CD4-positive, CD25-positive, alpha-beta regulatory T cell (primary cell): Measurements from ENCODE around the gene ALDH1A1. TPM values are rescaled to one million over a fixed set of nuclear protein-coding genes. Genes with fewer than 3 reads are reported as not detected.

Experiments
- ATAC-seq, 2 donors: fragments of 150-1000 bp; cut with Tn5 transposase; one replicate each; pipeline ENCODE4 v1.10.0; 2021; ENCODE audit warnings: low read depth in 2 of 2, moderate number of reproducible peaks in 2 of 2, moderate library complexity in 1 of 2
- DNase-seq, 3 donors: peaks; one replicate each; pipeline versions ENCODE4 v3.0.0 to v3.0.0-alpha.2; 2012 to 2022; ENCODE audit warnings: mixed read lengths in 1 of 3
- H3K27ac ChIP-seq: one replicate; pipeline ENCODE4 v1.7.0; 2013; ENCODE audit warnings: mild to moderate bottlenecking, low read length; ENCODE audit not compliant: insufficient read depth, poor library complexity, severe bottlenecking
- H3K27me3 ChIP-seq: one replicate; pipeline ENCODE4 v1.7.0; 2013; ENCODE audit warnings: low read length; ENCODE audit not compliant: control insufficient read depth, insufficient read depth
- H3K36me3 ChIP-seq: one replicate; pipeline ENCODE4 v1.7.0; 2013; ENCODE audit warnings: mild to moderate bottlenecking, low read length, moderate library complexity; ENCODE audit not compliant: control insufficient read depth, insufficient read depth
- H3K4me1 ChIP-seq: 2 replicates; pipeline ENCODE4 v1.7.0; 2013; ENCODE audit warnings: mild to moderate bottlenecking, low read length; ENCODE audit not compliant: insufficient read depth, control insufficient read depth, poor library complexity, severe bottlenecking
- H3K4me3 ChIP-seq: one replicate; pipeline ENCODE4 v1.7.0; 2013; ENCODE audit warnings: low read depth, mild to moderate bottlenecking, low read length, moderate library complexity
- H3K9me3 ChIP-seq, 2 experiments: 1 replicate in 1 of 2; 2 replicates in 1 of 2; pipeline ENCODE4 v1.7.0; 2013; ENCODE audit warnings: low read length in 2 of 2, mild to moderate bottlenecking in 1 of 2, moderate library complexity in 1 of 2; ENCODE audit not compliant: control insufficient read depth in 2 of 2
- H3K27ac Mint-ChIP-seq, 3 donors: one replicate each; pipeline ENCODE4 v1.8.0; 2020 to 2022; ENCODE audit warnings: mild to moderate bottlenecking in 3 of 3, mixed read lengths in 3 of 3, moderate library complexity in 2 of 3
- H3K27me3 Mint-ChIP-seq: one replicate; pipeline ENCODE4 v1.8.0; 2022; ENCODE audit warnings: mild to moderate bottlenecking, mixed read lengths
- H3K36me3 Mint-ChIP-seq: one replicate; pipeline ENCODE4 v1.8.0; 2020; ENCODE audit warnings: mixed read lengths
- H3K4me1 Mint-ChIP-seq, 4 donors: one replicate each; pipeline ENCODE4 v1.8.0; 2020 to 2022; ENCODE audit warnings: mixed read lengths in 4 of 4, mild to moderate bottlenecking in 1 of 4
- H3K4me3 Mint-ChIP-seq, 4 donors: one replicate each; pipeline ENCODE4 v1.8.0; 2020 to 2022; ENCODE audit warnings: mild to moderate bottlenecking in 4 of 4, mixed read lengths in 4 of 4, moderate library complexity in 3 of 4
- H3K9me3 Mint-ChIP-seq, 7 donors: one replicate each; pipeline ENCODE4 v1.8.0; 2020 to 2022; ENCODE audit warnings: mixed read lengths in 7 of 7, mild to moderate bottlenecking in 3 of 7, moderate library complexity in 2 of 7
- polyA plus RNA-seq, 4 donors: library from polyadenylated mRNA; unstranded; fragments of 300-500 nt; fragmentation: Illumina TruSeq; gene quantifications; one replicate each; pipeline ENCODE4 v1.2.3, GENCODE V29; 2021
- total RNA-seq: library from RNA; stranded (reverse); gene quantifications from one replicate; pipeline ENCODE4 v1.2.3, GENCODE V29; 2022

Gene ALDH1A1
- total and polyA plus RNA-seq, 5 donors from 2014 or later: 0.10 to 1.0 TPM; not detected in 3

GRCh38 chr9:72921888-72922654 lies 30.8 kb downstream of the ALDH1A1 start:
- Histone ChIP-seq H3K27me3 (no peaks in the 10 kb centered on the region), H3K4me3 (no peak overlapping the region), H3K4me1 (no peaks in the 10 kb centered on the region), H3K36me3 (no peaks in the 10 kb centered on the region), H3K9me3 (no peaks in the 10 kb centered on the region), H3K27ac (no peak overlapping the region)
- no peaks in the 10 kb centered on the region for H3K27me3 Mint-ChIP-seq
- H3K27ac Mint-ChIP-seq: no peak overlapping the region
- no peaks in the 10 kb centered on the region for H3K36me3 Mint-ChIP-seq
- no peak for ATAC-seq
- H3K4me1 Mint-ChIP-seq: no peaks in the 10 kb centered on the region
- H3K4me3 Mint-ChIP-seq: no peak overlapping the region
- H3K9me3 Mint-ChIP-seq: peaks cover 0 to 3% (median 0%) of the 10 kb centered on the region in 7 donors
- DNase-seq: no peak

DNA sequence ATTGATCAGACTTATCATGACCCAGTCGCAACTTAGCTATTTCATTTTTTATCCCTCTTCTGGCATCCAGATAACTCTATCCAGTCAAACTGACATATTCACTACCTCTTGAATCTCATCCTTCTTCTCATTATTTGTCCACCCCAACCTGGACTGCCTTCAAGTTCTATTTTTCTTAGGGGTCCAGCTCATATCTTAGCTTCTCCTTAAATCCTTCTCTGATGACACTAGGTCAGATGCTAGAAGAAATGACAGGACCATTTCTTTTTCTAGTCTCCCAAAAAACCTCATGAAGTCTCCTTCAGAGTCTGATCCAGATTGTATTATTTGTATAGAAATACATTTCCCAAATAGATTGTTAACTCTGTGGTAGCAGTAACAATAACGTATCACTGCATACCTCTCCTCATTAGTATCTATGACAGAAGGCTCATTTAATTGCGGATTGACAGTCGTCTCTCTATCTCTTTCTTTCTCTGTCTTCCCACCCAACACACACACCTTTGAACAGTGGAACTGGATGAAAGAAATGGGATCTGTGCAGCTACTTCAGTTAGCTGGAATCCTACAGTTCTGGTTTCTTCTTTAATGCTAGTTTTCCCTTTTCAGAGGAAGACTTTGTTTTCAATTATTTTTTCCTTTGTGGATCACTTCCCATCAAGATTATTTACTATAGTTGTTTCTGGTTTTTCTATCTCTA lies 33.5 kb downstream of the ALDH1A1 start:
- H3K9me3 Mint-ChIP-seq: peaks cover 0 to 6% (median 0%) of the 10 kb centered on the region in 7 donors
- no peaks in the 10 kb centered on the region for H3K36me3 Mint-ChIP-seq
- no peak overlapping the region for H3K4me3 Mint-ChIP-seq
- no peak for DNase-seq
- Histone ChIP-seq H3K4me1 (no peaks in the 10 kb centered on the region), H3K9me3 (no peaks in the 10 kb centered on the region), H3K27ac (no peak overlapping the region), H3K4me3 (no peak overlapping the region), H3K36me3 (no peaks in the 10 kb centered on the region), H3K27me3 (no peaks in the 10 kb centered on the region)
- H3K27ac Mint-ChIP-seq: no peak overlapping the region
- no peak for ATAC-seq
- peaks cover 5% of the 10 kb centered on the region for H3K27me3 Mint-ChIP-seq
- no peaks in the 10 kb centered on the region for H3K4me1 Mint-ChIP-seq

DNA sequence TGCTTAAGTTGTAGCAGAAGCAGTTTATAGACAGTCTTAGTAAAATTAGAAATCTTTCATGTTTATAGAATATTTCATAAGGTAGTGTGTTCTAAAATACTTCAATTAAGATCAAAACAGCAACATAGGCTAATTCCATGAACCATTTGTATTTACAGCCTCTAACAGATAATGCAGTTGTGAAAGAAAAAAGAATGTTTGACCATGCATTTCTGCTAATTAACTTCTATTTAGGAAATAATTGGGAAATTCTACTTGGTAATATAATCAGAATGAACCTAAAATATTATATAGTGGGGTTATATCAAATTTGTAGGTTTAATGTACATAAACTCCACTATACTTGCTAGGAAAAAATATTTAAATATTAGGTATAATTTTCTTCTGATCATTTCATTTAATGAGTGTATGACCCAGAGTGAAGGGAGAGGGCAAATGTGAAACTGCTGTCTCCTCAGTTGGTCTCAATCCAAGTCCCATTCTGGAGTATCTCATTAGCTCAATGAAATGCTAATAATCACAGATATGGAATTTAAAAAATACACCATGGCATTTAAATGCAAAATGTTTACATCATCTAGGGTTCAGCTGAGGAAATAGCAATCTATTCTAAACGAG lies 34.9 kb downstream of the ALDH1A1 start:
- no peak overlapping the region for H3K27ac ChIP-seq
- H3K4me3 ChIP-seq: no peak overlapping the region
- ATAC-seq (no peak), DNase-seq (no peak)
- Mint-ChIP-seq H3K9me3 (peaks cover 0 to 6% (median 0%) of the 10 kb centered on the region in 7 donors), H3K4me1 (no peaks in the 10 kb centered on the region), H3K4me3 (no peak overlapping the region), H3K36me3 (no peaks in the 10 kb centered on the region), H3K27ac (no peak overlapping the region), H3K27me3 (peaks cover 5% of the 10 kb centered on the region)
- H3K9me3 ChIP-seq: no peaks in the 10 kb centered on the region
- H3K36me3 ChIP-seq: no peaks in the 10 kb centered on the region
- H3K27me3 ChIP-seq: no peaks in the 10 kb centered on the region
- no peaks in the 10 kb centered on the region for H3K4me1 ChIP-seq

DNA sequence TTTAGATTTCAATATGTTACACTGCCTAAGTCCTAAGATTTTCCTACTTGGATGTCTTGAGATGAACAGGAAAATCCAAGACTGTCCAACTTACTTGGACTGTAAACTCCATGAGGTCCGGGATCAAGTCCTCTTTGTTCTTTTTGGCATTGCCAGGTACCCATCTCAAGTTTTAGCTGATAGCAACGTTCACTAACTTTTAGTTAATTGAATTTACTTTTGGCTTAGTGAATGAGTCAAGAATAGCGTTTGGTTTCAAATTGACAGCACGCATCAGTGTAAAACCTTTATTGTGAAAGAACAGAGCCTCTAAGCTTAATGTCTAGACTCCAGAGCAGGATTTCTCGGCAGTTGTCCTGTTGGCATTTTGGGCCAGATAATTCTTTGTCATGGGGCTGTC lies 37.2 kb downstream of the ALDH1A1 start:
- ATAC-seq (no peak), DNase-seq (no peak)
- no peaks in the 10 kb centered on the region for H3K36me3 Mint-ChIP-seq
- Histone ChIP-seq H3K4me1 (no peaks in the 10 kb centered on the region), H3K27ac (no peak overlapping the region), H3K9me3 (no peaks in the 10 kb centered on the region), H3K36me3 (no peaks in the 10 kb centered on the region), H3K4me3 (no peak overlapping the region), H3K27me3 (no peaks in the 10 kb centered on the region)
- no peak overlapping the region for H3K4me3 Mint-ChIP-seq
- no peak overlapping the region for H3K27ac Mint-ChIP-seq
- H3K27me3 Mint-ChIP-seq: peaks cover 5% of the 10 kb centered on the region
- H3K4me1 Mint-ChIP-seq: no peaks in the 10 kb centered on the region
- peaks cover 0 to 3% (median 0%) of the 10 kb centered on the region in 7 donors for H3K9me3 Mint-ChIP-seq

GRCh38 chr9:72914750-72915149 lies 38.1 kb downstream of the ALDH1A1 start:
- peaks cover 5% of the 10 kb centered on the region for H3K27me3 Mint-ChIP-seq
- H3K4me3 Mint-ChIP-seq: no peak overlapping the region
- no peaks in the 10 kb centered on the region for H3K36me3 ChIP-seq
- H3K36me3 Mint-ChIP-seq: no peaks in the 10 kb centered on the region
- H3K27ac ChIP-seq: no peak overlapping the region
- no peak overlapping the region for H3K4me3 ChIP-seq
- H3K4me1 Mint-ChIP-seq: no peaks in the 10 kb centered on the region
- no peaks in the 10 kb centered on the region for H3K27me3 ChIP-seq
- H3K27ac Mint-ChIP-seq: no peak overlapping the region
- peaks cover 0 to 3% (median 0%) of the 10 kb centered on the region in 7 donors for H3K9me3 Mint-ChIP-seq
- H3K4me1 ChIP-seq: no peaks in the 10 kb centered on the region
- H3K9me3 ChIP-seq: no peaks in the 10 kb centered on the region
- ATAC-seq (no peak), DNase-seq (no peak)

DNA sequence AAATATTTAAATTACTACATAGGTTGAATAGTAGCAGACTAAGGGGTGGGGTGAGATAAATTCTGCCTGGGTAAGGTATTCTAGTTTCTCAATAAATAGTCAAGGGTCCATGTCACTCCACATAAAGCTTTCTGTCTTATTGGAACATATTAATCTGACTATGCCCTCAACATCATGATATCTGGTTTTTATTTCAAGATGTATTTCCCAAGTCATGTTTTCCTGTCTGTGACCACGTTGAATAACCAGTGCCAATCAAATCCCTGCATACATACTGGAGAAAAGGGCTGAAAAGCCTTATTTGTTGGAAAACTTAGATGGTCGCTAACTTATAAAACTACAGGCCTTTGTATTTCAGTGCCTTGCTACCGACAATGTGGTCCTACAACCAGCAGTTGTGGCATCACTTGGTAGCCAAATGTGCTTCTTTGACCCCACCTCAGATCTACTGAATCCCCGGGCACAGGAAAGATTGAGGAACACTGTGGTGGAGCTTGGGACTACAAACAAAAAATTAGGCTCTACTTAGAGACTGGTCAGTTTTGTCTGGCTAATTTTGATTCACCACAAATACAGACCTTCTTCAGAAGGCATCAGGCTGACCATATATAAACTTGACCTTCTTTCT lies 39.4 kb downstream of the ALDH1A1 start:
- H3K36me3 Mint-ChIP-seq: no peaks in the 10 kb centered on the region

GRCh38 chr9:72912476-72913381 lies 40.1 kb downstream of the ALDH1A1 start:
- Mint-ChIP-seq H3K4me1 (no peaks in the 10 kb centered on the region), H3K27ac (no peak overlapping the region)

More for the DNA sequence above, 39.4 kb downstream of the ALDH1A1 start:
- DNase-seq (no peak), ATAC-seq (no peak)
- H3K27me3 Mint-ChIP-seq: peaks cover 5% of the 10 kb centered on the region
- Histone ChIP-seq H3K36me3 (no peaks in the 10 kb centered on the region), H3K27ac (no peak overlapping the region), H3K9me3 (no peaks in the 10 kb centered on the region), H3K4me1 (no peaks in the 10 kb centered on the region), H3K4me3 (no peak overlapping the region), H3K27me3 (no peaks in the 10 kb centered on the region)
- H3K4me1 Mint-ChIP-seq: no peaks in the 10 kb centered on the region
- peaks cover 0 to 3% (median 0%) of the 10 kb centered on the region in 7 donors for H3K9me3 Mint-ChIP-seq
- H3K4me3 Mint-ChIP-seq: no peak overlapping the region
- no peak overlapping the region for H3K27ac Mint-ChIP-seq

More at GRCh38 chr9:72912476-72913381, 40.1 kb downstream of the ALDH1A1 start:
- no peak for DNase-seq
- H3K27ac ChIP-seq: no peak overlapping the region
- no peak overlapping the region for H3K4me3 ChIP-seq
- Mint-ChIP-seq H3K9me3 (peaks cover 0 to 3% (median 0%) of the 10 kb centered on the region in 7 donors), H3K36me3 (no peaks in the 10 kb centered on the region), H3K27me3 (peaks cover 5% of the 10 kb centered on the region), H3K4me3 (no peak overlapping the region)
- H3K36me3 ChIP-seq: no peaks in the 10 kb centered on the region
- H3K9me3 ChIP-seq: no peaks in the 10 kb centered on the region
- ATAC-seq: no peak
- H3K27me3 ChIP-seq: no peaks in the 10 kb centered on the region
- H3K4me1 ChIP-seq: no peaks in the 10 kb centered on the region
